Measurements from ENCODE around the gene ZNF625.

- TF ChIP-seq POLR2AphosphoS5 (IDR thresholded peaks at IDR 0.05; ENCODE audit: low read depth, low read length) (no peak), CTCF (IDR thresholded peaks at IDR 0.05) (no peak), SIN3A (IDR thresholded peaks at IDR 0.05; ENCODE audit: borderline replicate concordance, insufficient read depth, low read depth, low read length) (no peak)
These were observed 48.8 kb upstream of the ZNF625 start for GRCh38 chr19:12205296-12205695.

All from Panc1 (cell line).